ENCODE data around the gene CPED1.
A peak's percentile ranks its signal among the peaks of the same experiment; 100 is the strongest.

DNA sequence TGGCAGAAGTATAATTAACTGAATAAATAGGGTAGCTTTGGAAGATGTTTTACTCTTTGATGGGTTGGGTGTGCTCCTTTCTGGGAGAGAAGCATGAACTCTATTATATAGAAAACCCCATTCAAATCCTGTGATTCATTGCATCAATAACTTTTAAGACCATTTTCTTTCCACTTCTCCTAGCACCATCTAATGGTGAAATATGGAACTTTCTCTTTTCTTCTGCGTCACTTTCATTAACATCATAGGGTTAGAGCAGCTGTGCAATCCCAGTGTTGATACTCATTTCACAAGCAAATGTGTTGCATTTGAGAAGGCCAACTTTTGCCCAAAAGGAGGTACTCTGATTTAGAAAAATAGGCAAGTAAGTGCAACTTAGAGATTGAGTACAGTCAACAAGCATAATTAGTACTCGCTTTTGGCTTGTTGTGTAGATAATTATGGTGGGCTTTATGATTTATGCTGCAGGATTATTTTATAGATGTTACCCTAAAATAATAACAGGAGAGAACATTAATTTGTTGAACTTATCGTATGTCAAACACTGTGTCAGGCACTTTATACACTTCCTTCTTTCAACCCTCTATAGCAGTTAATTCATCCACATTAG, 92.9 kb downstream of the CPED1 start:
- TF ChIP-seq, protein P1, sequence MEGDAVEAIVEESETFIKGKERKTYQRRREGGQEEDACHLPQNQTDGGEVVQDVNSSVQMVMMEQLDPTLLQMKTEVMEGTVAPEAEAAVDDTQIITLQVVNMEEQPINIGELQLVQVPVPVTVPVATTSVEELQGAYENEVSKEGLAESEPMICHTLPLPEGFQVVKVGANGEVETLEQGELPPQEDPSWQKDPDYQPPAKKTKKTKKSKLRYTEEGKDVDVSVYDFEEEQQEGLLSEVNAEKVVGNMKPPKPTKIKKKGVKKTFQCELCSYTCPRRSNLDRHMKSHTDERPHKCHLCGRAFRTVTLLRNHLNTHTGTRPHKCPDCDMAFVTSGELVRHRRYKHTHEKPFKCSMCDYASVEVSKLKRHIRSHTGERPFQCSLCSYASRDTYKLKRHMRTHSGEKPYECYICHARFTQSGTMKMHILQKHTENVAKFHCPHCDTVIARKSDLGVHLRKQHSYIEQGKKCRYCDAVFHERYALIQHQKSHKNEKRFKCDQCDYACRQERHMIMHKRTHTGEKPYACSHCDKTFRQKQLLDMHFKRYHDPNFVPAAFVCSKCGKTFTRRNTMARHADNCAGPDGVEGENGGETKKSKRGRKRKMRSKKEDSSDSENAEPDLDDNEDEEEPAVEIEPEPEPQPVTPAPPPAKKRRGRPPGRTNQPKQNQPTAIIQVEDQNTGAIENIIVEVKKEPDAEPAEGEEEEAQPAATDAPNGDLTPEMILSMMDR (IDR thresholded peaks at IDR 0.05), result peak; percentile 77
- TF ChIP-seq EZH2 (IDR thresholded peaks at IDR 0.05) (no peak), EZH2phosphoT487 (IDR thresholded peaks at IDR 0.05) (no peak)
